ENCODE results near the gene SLC35F2.
"Not testable (repeated sequence)": the region's sequence is repeated elsewhere in the genome, so short reads cannot be mapped to it uniquely, and the experiment has no call there.

Gene SLC35F2

GRCh38 chr11:107840129-107840484 lies 18.5 kb downstream of the SLC35F2 start:
- peak; percentile 32 for DNase-seq (ENCODE audit: low spot score)

GRCh38 chr11:107836851-107837250 lies 21.7 kb downstream of the SLC35F2 start:
- no peak for DNase-seq (ENCODE audit: low spot score)

DNA sequence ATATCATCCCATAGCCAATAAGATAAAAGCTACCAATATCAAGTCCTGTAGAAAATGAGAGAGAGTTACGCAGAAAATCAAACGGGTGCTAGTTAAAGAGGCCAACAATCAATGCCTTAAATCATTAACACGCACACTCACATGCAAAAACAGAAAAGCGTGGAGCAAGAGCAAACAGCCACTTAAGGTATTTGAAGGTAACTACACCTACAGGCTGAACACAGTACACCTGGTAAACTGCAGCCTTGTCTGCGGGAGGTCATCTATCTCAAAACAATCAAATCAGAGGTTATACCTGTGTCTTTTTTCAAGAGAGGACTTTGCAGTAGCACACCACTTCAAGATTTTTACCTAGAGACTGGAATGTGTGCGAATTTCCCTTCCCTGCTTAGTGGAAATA lies 23.6 kb downstream of the SLC35F2 start:
- no peak for DNase-seq (ENCODE audit: low spot score)

- not testable (repeated sequence) for DNase-seq (ENCODE audit: low spot score)
These were observed 24.7 kb downstream of the SLC35F2 start for GRCh38 chr11:107833926-107834325.

DNA sequence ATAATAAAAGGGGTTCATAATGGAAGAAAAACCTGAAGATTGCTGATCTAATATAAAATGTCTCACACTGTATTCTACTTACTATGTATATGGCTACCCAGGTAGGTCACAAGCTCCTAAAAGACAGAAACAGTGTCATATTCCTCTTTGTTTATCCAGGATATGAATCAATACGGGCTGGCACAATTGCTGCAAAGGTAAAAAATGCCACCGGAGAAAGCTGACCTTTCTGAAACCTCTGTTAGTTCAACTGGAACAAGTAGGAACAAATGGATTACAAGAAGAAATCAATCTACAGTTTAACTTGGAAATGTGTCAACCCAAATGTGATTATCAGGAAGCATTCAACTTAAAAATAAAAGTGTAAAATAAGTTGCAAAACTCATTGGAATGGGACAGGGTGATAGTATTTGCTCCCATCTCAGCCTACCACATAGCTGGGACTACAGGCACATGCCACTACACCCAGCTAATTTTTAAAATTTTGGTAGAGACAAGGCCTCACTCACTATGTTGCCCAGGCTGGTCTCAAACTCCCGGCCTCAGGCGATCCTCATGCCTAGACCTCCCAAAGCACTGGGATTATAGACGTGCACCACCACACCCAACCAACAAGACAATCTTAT lies 27.6 kb downstream of the SLC35F2 start:
- DNase-seq (ENCODE audit: low spot score) = no peak

DNA sequence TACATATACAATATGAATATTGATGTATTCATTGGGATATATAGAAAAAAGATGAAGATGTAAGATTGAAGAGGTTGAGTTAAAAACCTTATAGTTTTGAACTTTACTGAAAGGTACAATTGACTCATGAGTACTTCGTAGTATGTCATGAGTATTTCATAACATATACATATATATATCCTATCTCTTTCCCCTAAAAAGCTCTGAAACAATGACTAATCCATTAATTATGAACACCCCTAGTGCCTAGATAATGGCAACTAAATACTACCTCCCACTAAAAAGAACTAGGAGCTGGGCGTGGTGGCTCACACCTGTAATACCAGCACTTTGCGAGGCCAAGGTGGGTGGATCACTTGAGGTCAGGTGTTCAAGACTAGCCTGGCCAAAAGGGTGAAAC lies 31.5 kb downstream of the SLC35F2 start:
- DNase-seq (ENCODE audit: low spot score) = no peak

DNA sequence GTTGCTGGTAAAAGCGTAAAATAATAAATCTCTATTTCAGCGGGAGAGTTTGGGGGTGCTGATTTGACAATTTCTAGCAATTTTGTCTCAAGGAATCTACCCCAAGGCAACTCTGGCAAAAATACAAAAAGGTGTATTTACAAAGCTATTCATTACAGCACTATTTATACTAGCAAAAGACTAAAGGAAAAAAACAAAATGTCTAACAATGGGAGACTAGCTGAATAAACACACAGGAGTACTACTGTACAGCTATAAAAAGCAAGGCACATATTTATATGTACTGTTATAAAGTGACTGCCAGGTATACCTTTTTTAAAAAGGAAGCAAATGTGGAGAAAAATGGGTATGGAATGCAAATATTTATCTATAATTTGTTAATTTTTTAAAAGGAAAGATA lies 32.7 kb downstream of the SLC35F2 start:
- DNase-seq (ENCODE audit: low spot score) = no peak

DNA sequence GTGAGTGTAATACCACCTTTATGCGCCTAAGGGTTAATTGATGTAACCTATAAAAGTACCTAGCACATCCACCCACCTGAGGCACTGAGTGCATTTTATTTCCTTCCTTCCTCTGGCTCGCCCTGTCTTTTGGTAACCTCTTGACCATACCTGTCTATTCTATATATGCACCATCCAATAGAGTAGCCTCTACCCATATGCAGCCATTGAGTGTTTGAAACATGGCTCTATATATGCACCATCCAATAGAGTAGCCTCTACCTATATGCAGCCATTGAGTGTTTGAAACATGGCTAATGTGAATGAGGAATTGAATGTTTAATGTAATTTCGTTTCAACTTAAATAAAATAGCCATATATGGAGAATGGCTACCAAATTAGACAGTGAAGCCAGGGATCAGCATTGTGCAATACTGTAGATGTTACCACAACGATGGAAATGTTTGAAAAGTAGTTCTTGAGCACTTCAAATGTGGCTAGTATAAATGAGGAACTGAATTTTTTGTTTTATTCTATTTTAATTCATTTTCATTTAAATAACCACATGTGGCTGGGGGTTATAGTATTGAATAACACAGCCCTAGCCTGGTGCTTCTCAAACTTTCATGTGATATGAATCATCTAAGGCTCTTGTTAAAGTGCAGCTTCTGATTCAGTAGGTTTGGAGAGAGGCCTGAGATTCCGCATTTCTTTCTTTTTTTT lies 33.8 kb downstream of the SLC35F2 start:
- no peak for DNase-seq (ENCODE audit: low spot score)

DNA sequence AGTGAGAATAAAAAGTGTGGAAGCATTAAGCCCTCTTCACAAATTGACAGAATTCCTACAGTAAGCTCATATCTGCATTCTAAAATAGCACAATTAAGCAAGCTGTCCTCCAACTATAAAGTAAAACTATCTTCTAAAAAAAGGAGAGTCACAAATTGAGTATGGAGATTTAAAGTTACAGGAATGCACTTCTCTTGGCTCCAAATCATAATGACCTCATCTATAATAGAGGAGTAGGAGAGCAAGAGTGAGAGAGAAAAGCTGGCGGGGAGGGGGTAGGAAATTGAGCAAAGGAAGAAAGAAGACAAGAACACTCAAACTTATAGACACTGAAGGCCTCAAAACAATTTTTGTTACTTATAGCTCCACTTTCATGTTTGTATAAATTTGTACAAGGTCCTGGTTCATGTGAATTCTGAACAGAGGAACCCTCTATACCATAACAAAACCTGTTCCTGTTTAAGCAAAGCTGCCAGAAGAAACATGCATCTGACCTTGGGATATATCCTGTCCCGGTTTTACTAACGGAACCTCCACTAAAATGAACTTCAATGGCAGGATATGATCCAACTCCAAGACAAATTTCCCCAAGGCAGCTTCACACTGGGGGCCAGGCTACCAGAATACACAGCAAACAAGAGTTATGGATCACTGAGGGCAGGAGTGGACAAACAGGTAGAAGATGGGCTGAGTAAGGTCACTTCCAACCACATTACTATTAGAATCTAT lies 37.2 kb downstream of the SLC35F2 start:
- no peak for DNase-seq (ENCODE audit: low spot score)

DNA sequence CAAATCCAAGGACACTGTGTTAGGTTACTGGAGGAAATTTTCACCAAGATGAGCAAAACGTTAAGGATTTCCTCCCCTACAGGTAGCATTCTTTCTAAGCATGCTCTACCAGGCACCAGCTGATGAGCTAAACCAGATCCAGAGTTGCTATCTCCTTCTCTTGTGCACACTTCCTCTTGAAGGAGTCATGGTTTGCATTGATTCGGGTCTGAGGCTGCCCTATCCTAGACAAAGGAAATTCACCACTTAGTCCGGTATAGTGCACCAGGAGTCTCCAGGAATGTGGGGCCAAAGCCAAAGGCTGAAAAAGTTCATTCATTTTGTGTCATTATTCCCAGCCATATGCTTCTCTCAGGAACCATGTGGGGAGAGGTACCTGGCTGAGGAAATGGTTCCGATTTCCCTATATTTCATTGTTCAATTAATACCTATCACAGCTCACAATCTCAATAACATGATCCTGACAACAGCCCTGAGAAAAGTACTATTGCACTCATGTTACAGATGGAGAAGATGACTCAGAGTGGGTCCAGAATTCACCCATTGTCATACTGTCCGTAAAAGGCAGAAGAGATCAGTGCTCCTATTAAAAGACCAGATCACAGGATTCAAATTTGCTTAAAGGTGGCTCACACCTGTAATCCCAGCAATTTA lies 39.1 kb downstream of the SLC35F2 start:
- DNase-seq (ENCODE audit: low spot score) = no peak

DNA sequence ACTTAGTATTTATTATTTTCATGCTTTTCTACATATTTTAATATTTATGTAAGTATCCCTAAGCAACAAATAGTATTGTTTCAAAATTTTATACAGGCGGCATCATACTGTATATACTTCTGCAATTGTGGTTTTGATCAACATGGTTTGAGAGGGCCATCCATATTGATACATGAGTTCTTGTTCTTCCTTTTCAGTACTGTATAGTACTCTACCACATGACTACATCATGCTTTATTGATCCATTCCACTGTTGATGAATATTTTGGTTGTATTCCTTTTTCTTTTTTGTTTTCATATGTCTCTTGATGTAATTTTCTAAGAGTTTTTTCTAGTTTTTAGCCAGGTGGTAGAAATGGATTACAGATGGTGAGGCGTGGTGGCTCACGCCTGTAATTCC lies 40.1 kb downstream of the SLC35F2 start:
- no peak for DNase-seq (ENCODE audit: low spot score)

DNA sequence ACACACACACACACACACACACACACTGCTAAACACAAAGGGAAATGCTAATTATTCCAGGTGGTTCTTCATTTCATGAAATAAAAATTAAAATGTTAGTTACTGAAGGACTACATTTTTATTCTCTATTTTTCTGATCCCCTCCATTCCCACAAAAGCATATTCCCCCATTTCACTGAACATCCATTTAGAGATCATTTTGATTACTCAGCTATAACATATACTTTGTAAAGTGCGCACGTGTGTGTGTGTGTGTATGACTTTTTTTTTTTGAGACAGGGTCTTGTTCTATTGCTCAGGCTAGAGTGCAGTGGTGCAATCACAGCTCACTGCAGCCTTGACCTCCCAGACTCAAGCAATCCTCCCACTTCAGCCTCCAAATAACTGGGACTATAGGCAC lies 42.6 kb downstream of the SLC35F2 start:
- no peak for DNase-seq (ENCODE audit: low spot score)

- no peak for DNase-seq (ENCODE audit: low spot score)
These were observed 47.7 kb downstream of the SLC35F2 start for GRCh38 chr11:107810875-107811274.

DNA sequence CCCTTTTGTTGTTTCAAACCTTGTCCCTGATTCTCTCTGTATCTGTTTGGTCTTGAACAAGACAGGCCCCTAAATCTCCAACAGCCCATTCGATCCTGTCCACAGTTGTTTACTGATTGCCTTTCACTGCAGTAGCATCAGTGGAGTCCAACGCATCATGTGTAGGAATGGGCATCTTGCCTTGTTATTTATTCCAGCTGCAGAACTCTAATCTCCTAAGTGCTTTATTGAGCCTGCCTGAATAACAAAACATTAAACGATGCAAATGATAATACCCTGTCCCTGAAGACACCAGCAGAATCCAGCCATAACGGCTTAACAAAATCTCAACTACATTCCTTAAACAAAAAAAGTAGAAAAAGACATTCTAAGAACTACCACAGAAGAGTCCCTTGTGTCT lies 50.1 kb downstream of the SLC35F2 start:
- no peak for DNase-seq (ENCODE audit: low spot score)

GRCh38 chr11:107804971-107805370 lies 53.6 kb downstream of the SLC35F2 start:
- DNase-seq (ENCODE audit: low spot score) = no peak

DNA sequence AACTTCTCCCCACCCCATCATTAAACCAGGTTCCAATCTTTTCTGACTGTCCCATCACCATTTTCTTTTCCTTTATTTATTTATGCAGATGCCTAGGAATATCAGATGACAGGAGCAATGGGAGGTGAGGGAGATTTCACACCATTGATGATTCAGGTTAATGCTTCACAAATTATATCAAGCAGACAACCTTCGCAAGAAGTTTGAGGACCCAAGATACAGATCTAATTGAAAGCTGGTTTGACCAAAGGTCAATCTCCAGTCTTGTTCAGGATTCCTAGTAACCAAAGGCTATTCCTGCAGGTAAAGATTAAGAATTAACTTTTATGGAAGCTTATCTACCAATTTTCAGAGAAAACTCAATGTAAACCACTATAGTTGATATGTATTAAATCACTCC lies 54.4 kb downstream of the SLC35F2 start:
- DNase-seq (ENCODE audit: low spot score) = no peak

DNA sequence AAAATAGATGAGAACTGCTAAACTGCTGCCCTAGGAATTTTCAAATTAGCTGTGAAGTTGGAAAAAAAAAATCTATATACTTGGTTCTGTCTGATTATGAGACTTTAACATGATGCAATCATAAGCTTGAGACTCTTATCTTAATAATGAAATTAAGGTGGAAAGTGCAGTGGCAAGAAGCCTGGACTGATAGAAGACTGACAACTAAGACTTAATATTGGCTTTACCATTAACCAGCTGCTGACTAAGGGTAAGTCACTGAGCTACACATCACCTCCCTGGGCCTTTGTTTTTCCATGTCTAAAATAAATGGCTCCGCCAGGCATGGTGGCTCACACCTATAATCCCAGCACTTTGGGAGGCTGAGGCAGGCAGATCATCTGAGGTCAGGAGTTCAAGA lies 56.9 kb downstream of the SLC35F2 start:
- no peak for DNase-seq (ENCODE audit: low spot score)

GRCh38 chr11:107799218-107799859 lies 59.2 kb downstream of the SLC35F2 start:
- DNase-seq (ENCODE audit: low spot score) = peak; percentile 68

GRCh38 chr11:107792049-107792443 lies 66.5 kb downstream of the SLC35F2 start:
- DNase-seq (ENCODE audit: low spot score) = no peak

DNA sequence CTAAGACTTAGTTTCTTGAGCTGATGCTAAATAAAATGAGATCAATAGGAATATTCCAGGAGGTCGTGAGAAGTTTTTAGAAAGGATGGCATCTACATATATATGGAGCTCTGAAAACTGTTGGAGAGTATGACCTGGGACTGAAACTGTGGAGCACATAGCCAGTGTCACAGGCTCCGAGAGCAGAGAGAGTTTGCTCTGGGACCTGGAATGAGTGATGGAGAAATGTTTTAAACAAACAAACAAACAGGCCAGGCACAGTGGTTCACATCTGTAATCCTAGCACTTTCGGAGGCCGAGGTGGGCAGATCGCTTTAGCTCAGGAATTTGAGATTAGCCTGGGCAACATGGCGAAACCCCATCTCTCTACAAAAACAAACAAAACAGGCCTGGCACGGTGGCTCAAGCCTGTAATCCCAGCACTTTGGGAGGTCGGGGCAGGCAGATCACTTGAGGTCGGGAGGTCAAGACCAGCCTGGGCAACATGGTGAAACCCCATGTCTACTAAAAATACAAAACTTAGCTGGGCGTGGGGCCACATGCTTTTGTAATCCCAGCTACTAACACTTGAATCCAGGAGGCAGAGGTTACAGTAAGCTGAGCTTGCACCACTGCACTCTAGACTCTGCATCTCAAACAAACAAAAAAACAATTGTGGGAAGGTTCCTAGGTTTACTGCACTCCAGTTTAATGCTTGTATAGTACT lies 67.1 kb downstream of the SLC35F2 start:
- no peak for DNase-seq (ENCODE audit: low spot score)

- no peak for DNase-seq (ENCODE audit: low spot score)
These were observed 68.8 kb downstream of the SLC35F2 start for GRCh38 chr11:107789767-107790166.

- DNase-seq (ENCODE audit: low spot score) = no peak
These were observed 70.9 kb downstream of the SLC35F2 start for GRCh38 chr11:107787733-107788132.
